Nephron (organoid): Measurements from ENCODE around the gene DTD1.

Experiments used
- H3K27ac Mint-ChIP-seq, 3 experiments: 2 replicates each; pipeline ENCODE4 v1.8.0; 2020; ENCODE audit warnings: mixed read lengths in 3 of 3, mild to moderate bottlenecking in 2 of 3, moderate library complexity in 1 of 3
- H3K27me3 Mint-ChIP-seq: 2 replicates; pipeline ENCODE4 v1.8.0; 2021; ENCODE audit warnings: low read depth, mild to moderate bottlenecking, moderate library complexity, mixed read lengths
- H3K36me3 Mint-ChIP-seq: 2 replicates; pipeline ENCODE4 v1.8.0; 2020; ENCODE audit warnings: low read depth, mixed read lengths
- H3K4me1 Mint-ChIP-seq: 2 replicates; pipeline ENCODE4 v1.8.0; 2020; ENCODE audit warnings: mixed read lengths
- H3K4me3 Mint-ChIP-seq, 3 experiments: 2 replicates each; pipeline ENCODE4 v1.8.0; 2020; ENCODE audit warnings: mild to moderate bottlenecking in 3 of 3, mixed read lengths in 3 of 3, moderate library complexity in 2 of 3
- H3K9me3 Mint-ChIP-seq: 2 replicates; pipeline ENCODE4 v1.8.0; 2020; ENCODE audit warnings: mixed read lengths
- CTCF ChIP-seq, 3 experiments: fragments of 200-600 bp; sonication (generic); IDR thresholded peaks; one replicate each; pipeline ENCODE4 v1.5.0; 2021; ENCODE audit warnings: antibody characterized with exemption in 3 of 3; ENCODE audit not compliant: unreplicated experiment in 3 of 3

Gene DTD1

DNA sequence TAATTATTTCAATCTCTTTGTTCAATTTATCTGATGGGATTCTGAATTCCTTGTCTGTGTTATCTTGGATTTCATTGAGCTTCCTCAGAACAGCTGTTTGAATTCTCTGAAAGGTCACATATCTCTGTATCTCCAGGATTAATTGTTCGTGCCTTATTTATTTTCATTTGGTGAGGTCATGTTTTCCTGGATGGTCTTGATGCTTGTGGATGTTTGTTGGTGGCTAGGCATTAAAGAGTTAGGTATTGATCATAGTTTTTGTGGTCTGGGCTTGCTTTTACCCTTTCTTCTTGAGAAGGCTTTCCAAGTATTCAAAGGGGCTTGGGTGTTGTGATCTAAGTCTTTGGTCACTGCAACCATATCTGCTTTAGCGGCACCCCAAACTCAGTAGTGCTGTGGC is 186.4 kb downstream of the DTD1 start:
- peaks cover 7% of the 10 kb centered on the region for H3K4me1 Mint-ChIP-seq
- TF ChIP-seq CTCF (IDR thresholded peaks at IDR 0.05; ENCODE audit: unreplicated experiment in 3 of 3): no peak
- H3K9me3 Mint-ChIP-seq: no peaks in the 10 kb centered on the region
- H3K36me3 Mint-ChIP-seq: no peaks in the 10 kb centered on the region
- no peak overlapping the region for H3K27ac Mint-ChIP-seq
- peaks cover 8% of the 10 kb centered on the region for H3K27me3 Mint-ChIP-seq
- no peak overlapping the region for H3K4me3 Mint-ChIP-seq

DNA sequence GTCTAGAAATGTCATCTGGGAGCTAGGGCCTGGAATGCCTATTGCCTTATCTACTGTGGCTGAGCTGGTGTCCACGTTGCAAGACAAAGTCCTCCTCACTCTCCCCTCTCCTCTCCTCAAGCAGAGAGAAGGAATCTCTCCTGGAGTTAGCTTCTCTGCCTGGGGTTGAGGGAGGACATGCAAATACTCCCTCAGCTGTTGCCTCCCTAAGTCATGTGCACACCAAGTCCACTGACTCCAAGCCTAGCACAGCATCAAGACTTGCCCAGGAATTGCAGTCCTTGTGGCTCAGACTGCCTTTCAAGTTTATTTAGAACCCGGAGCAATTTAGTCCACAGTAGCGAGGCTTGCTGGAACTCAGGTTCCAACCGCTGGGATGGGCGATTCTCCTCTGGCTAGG is 187.8 kb downstream of the DTD1 start:
- no peak for TF ChIP-seq CTCF (IDR thresholded peaks at IDR 0.05; ENCODE audit: unreplicated experiment in 3 of 3)
- no peak overlapping the region for H3K4me3 Mint-ChIP-seq
- H3K9me3 Mint-ChIP-seq: no peaks in the 10 kb centered on the region
- peaks cover 7% of the 10 kb centered on the region for H3K4me1 Mint-ChIP-seq
- no peaks in the 10 kb centered on the region for H3K36me3 Mint-ChIP-seq
- no peak overlapping the region for H3K27ac Mint-ChIP-seq
- peaks cover 8% of the 10 kb centered on the region for H3K27me3 Mint-ChIP-seq

GRCh38 chr20:18778690-18779392 is 191.0 kb downstream of the DTD1 start:
- Mint-ChIP-seq H3K27me3 (peaks cover 8% of the 10 kb centered on the region), H3K9me3 (no peaks in the 10 kb centered on the region), H3K36me3 (no peaks in the 10 kb centered on the region), H3K27ac (peak overlapping the region in 1 of 3 experiments; percentile 58), H3K4me3 (no peak overlapping the region), H3K4me1 (peaks cover 7% of the 10 kb centered on the region)
- TF ChIP-seq CTCF (IDR thresholded peaks at IDR 0.05; ENCODE audit: unreplicated experiment in 3 of 3): no peak

- Mint-ChIP-seq H3K4me1 (no peaks in the 10 kb centered on the region), H3K4me3 (no peak overlapping the region), H3K36me3 (no peaks in the 10 kb centered on the region), H3K9me3 (peaks cover 4% of the 10 kb centered on the region), H3K27ac (no peak overlapping the region), H3K27me3 (peaks cover 8% of the 10 kb centered on the region)
- no peak for TF ChIP-seq CTCF (IDR thresholded peaks at IDR 0.05; ENCODE audit: unreplicated experiment in 3 of 3)
Observed at GRCh38 chr20:18780385-18781130, 192.7 kb downstream of the DTD1 start.

DNA sequence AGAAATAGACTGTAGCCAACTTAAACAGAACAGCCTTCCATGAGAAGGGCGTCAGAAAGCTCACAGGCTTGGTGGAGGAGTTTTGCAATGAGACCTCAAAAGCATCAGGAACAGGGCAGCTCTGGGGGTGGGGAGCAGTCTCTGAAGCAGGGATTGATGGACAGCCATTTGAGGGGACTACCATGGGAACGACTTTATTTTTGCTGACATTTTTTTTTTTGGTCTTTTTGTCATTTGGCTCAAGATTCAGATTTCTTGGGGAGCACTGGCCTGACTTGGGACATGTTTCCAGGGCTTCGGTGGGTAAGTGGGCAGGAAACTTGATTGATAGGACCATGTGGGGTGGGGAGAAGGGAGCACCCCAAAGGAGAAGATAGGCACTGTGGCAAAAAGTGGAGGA is 193.7 kb downstream of the DTD1 start:
- H3K4me3 Mint-ChIP-seq: no peak overlapping the region
- no peak for TF ChIP-seq CTCF (IDR thresholded peaks at IDR 0.05; ENCODE audit: unreplicated experiment in 3 of 3)
- H3K4me1 Mint-ChIP-seq: no peaks in the 10 kb centered on the region

More for the DNA sequence above, 193.7 kb downstream of the DTD1 start:
- Mint-ChIP-seq H3K27ac (no peak overlapping the region), H3K27me3 (peaks cover 8% of the 10 kb centered on the region), H3K9me3 (peaks cover 7% of the 10 kb centered on the region), H3K36me3 (no peaks in the 10 kb centered on the region)
